Measurements from ENCODE around the gene FAM81B.

The FAM81B gene

GRCh38 chr5:95406426-95407090 lies 15.4 kb downstream of the FAM81B start:
- no peak for DNase-seq

- no peak for DNase-seq
Measured at GRCh38 chr5:95410279-95410678, 19.1 kb downstream of the FAM81B start.

- no peak for DNase-seq
Measured at GRCh38 chr5:95411474-95411873, 20.3 kb downstream of the FAM81B start.

GRCh38 chr5:95414451-95414850 lies 23.3 kb downstream of the FAM81B start:
- DNase-seq: no peak

- DNase-seq: no peak
Measured at GRCh38 chr5:95417971-95418370, 26.8 kb downstream of the FAM81B start.

- no peak for DNase-seq
Measured at GRCh38 chr5:95422838-95423237, 31.7 kb downstream of the FAM81B start.

DNA sequence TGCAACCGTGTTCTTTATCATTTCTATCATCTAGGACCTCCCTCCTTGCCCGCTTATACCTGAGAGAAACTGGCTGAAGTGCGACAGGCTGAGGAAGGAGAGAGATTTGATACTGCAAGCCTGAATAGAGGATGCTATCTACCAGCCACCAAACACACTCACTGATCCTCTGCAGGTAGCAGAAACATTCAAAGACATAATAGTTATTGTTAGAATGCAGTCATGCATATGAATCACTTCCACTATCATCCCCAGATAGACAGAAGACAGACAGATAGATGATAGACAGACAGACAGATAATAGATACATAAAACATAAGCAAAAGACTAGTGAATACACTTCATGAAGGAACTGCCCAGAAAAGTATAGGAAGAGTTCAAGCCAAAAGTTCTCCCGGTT lies 32.9 kb downstream of the FAM81B start:
- DNase-seq: no peak

DNA sequence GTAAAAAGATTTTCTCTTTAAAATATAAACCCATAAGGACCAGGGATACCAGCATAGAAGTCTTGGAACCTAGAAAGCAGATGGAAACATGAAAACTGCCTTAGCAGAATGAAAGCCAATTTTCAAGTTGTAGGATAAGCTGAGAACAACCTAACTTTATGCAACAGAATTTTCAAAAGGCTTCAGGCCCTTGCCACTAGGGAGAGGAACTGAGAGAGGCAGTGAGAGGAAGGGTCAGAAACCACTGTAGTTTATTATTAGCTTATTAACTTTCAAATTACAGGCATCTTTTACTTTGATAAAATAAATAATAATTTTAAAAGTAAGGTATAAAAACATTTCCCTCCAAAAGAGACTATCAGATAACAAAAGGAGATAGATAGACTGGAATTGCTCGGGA lies 33.4 kb downstream of the FAM81B start:
- no peak for DNase-seq

DNA sequence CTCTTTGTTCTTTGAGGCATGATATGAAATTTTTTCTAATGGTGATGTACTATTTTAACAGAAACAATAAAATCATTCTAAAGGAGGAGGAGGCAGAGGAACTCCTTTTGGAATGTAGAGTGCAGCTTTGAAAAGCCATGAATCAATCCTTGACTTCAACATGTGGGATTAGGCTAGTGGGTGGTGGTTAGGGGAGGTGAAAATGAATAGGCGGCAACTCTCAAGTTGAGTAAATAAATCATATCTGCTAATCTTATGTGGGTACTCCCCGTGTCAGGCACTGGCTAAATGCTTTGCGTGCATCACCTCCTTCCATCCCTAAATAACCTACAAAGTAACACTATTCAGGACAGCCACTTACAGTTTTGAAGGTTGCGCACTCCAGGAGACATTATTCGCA lies 35.1 kb downstream of the FAM81B start:
- no peak for DNase-seq

DNA sequence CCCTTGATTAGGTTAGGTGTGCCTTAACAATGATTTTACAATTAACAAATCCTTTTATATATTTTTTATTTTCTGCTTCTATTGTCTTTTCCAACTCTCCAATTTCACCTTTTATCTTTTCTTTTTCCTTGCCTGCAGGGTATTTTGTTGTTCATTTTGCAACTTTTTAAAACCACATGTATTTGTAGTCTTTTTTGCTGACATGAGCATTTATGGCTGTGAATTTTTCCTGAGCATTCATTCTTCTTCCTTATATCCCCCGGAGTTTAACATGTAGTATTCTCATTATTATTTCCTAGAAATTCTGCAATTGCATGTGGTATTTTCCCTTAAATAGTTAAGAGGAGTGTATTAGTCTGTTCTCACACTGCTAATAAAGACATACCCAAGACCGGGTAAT lies 41.6 kb downstream of the FAM81B start:
- DNase-seq: no peak

GRCh38 chr5:95439801-95440493 lies 48.8 kb downstream of the FAM81B start:
- no peak for DNase-seq

- no peak for DNase-seq
Measured at GRCh38 chr5:95440825-95441224, 49.7 kb downstream of the FAM81B start.

DNA sequence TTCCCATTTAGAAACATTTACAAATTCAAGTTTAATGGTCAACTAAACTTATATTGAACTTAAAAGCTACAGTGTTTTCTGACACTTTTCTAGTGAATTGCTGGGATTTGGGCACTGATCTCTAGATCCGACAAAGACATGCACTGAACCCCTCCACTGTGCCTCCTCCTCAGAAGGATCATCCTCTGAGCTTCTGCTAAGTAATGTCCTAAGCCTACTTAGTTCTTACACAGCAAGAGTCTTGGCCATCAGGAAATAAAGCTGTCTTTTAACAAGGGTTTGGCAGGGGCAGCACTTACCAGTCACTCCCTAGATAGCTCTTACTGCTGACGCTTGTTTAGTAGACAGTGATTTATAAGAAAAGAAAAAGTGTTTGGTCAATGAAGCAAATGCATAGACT lies 50.5 kb downstream of the FAM81B start:
- DNase-seq: no peak

DNA sequence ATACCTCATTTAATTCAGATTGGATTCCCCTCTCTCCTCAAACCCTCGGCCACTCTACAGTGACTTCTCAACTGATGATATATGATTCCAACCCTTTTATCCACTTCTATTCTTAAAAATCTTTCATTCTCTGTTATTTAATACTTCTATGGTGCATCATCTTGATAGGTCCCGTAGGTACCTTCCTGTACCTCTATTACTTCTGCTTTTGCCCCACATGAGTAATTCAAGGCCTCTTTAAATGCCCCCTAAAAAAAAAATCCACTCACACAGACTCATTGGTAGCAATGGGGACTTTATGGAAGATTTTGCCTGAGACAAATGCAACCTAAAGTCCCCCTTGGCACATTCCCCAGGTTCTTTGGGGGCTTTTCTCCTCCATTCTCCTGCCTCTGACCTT lies 54.3 kb downstream of the FAM81B start:
- DNase-seq: no peak

DNA sequence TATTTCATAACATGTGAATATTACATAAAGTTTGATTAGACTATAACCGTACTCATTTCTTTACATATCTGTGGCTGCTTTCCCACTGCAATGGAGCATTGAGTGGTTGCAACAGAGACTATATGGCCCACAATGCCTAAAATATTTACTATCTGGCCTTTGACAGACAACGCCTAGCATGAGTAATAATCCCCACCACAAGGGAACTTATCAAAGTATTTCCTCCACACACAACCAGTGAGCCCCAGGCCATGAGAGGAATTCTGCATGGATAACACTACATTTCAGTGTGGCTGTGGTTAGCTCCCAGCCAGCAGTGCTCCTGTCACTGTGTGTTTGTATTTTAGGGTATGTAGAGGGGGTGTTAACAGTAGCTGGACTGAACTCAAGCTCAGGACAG lies 54.8 kb downstream of the FAM81B start:
- DNase-seq: no peak

DNA sequence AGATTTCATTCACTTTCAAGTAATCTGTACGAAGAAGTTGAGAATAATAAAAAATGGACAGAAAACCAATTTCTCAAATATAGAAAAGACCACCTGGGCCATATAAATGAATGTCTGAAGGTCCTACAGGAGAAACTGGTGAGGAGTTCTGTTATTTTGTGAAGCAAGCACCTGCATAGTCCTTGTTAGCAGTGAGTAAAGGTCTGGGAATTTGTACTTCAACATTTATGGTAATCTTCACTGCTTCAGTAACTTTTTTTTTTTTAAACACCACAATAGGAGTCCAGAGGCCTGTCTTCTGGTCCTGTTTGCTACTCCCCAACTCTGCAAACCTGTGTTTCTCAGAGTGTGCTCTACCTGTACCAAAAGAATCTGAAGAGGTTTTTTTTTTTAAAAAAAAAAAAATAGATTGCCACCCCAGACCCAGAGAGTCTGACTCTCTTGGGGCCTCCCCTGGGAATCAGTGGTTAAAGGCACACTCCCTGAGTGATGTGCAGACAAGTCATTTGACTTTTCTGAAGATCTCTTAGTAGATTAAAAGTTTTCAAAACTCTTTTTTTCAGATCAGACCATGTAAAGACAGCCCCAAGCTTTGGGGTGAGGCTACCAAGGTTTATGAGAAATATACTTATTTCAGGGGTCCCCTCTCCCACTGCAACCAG lies 55.5 kb downstream of the FAM81B start:
- no peak for DNase-seq

DNA sequence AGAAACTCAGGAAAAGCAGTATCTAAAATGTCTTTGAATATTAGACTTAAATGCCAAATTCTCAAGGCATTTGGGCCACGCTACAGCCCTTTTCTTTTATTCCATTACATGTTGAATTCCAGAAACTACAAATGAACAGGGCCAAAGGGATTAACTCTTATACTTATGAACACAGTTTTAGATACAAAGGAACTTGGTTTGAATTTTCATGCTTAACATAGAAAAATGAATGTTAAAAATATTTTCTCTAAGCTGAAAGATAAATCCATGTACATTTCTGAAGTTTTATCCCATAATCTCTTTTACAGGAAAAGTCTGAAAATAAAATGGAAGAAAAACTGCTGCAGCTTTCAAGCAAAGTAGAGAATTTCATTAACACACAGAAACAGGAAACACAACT lies 56.8 kb downstream of the FAM81B start:
- DNase-seq: no peak

DNA sequence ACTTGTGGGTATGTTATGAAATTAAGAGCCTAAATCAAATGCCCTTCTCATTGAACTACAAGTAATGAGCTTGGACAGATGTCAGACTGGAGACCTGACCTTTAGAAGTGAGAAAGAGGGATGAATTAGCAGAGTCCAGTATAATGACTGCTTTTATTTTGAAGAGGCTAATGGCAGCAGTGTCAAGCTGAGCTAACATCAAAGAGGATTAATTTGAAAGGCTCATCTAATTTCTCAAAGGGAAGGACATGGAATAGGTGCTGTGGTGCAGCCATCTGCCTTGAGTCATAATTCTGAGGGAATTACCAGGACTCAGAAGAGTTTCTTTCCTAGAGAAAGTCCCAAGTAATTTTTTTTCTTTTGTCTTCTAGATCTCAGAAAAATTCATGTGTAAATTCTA lies 57.6 kb downstream of the FAM81B start:
- DNase-seq: no peak

GRCh38 chr5:95449460-95449859 lies 58.3 kb downstream of the FAM81B start:
- DNase-seq: no peak

GRCh38 chr5:95454536-95454935 lies 63.4 kb downstream of the FAM81B start:
- no peak for DNase-seq

DNA sequence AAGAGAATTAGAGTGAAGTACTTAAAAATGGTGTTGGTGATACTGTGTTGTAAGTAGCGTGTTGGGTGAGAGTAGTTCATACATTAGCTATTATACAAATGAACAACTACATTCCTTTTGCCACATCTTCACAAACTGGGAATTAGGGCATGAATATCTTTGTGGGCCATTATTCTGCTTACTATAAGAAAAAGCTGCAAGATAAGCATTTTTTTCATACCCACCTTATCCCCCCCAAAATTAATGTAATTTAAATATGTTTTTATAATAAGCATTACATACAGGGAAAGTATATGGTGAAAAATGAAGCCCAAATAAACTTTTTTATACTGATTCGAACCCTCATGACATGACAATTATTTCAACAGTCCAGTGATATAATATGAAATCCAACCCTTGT lies 69.5 kb downstream of the FAM81B start:
- no peak for DNase-seq

DNA sequence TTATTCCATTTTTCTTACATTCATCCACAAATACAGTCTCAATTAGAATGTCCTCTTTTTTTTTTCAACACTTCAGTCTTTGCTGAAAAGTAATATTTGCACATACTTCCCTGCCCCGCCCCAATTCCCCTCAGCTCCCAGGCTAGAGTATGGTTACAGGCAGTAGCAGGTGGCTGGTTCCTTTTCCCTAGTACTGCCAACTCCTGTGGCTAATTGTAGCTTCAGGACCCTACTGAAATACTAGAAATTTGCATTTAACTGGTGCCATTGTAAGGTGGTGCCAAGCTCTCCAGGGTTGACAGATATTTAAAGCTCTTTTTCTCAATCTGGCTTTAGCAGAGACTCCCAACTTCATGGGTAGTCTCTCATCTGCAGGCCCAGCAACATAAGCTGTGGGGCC lies 80.3 kb downstream of the FAM81B start:
- no peak for DNase-seq

DNA sequence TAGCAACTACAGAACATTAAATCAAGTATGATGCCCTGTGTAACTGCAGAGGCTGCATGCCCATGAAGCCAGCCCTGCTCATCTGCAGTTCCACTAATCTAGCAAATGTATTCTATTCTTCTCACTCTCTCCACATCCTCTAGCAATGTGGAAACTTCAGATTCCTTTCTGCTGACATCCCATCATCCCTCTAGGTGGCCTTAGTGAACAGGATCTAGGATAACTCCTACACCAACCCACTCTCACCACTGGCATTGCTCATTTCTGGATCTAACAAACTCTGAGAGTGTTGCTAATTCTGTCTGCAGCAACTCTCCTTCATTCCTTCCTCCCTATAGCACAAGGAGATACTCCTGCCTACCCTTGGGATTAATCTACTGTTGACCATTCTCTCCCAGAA lies 80.8 kb downstream of the FAM81B start:
- no peak for DNase-seq

- DNase-seq: no peak
Measured at GRCh38 chr5:95484421-95484820, 93.3 kb downstream of the FAM81B start.

DNA sequence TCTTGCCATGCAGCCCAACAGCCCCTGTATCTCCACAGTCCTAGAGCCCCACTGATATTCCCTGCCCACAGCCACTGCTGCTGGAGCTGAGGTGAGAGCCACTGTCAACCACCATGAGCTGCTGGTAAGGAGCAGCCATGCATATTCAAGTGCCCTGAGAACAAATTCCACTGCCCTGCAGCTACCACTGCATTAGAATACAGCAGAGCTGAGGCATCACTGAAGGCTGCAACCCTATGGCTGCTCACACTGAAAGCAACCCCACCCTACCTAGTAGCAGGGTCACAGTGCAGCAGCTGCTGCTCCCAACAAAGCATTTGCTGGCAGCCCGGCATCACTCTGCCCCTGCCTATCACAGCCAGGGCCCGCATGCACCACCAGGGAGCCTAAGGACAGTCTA lies 95.0 kb downstream of the FAM81B start:
- DNase-seq: no peak
